CD8-positive, alpha-beta memory T cell (primary cell): ENCODE measurements around the gene SFSWAP. TPM values are rescaled to one million over a fixed set of nuclear protein-coding genes. Genes with fewer than 3 reads are reported as not detected.

ENCODE experiments used
- CTCF ChIA-PET: fragments of 350-600 bp; sonication (Branson Sonifier 250); formaldehyde crosslinking; loops from one replicate; lab custom pipeline; 2021; ENCODE audit warnings: antibody characterized with exemption; lab: Charles Lee
- POLR2A ChIA-PET: fragments of 350-600 bp; sonication (Branson Sonifier 250); formaldehyde crosslinking; loops from one replicate; lab custom pipeline; 2021; ENCODE audit warnings: antibody characterized with exemption; lab: Charles Lee
- DNase-seq, 5 donors: peaks; one replicate each; pipeline versions ENCODE4 v3.0.0 to v3.0.0-alpha.2; 2020 to 2022; ENCODE audit warnings: mixed read lengths in 1 of 5
- H3K27ac ChIP-seq: one replicate; pipeline ENCODE4 v1.7.0; 2013; ENCODE audit warnings: low read depth, mild to moderate bottlenecking, low read length, moderate library complexity
- H3K27me3 ChIP-seq: 2 replicates; pipeline ENCODE4 v1.7.0; 2013; ENCODE audit warnings: low read length, mild to moderate bottlenecking; ENCODE audit not compliant: insufficient read depth, poor library complexity, severe bottlenecking
- H3K36me3 ChIP-seq: 2 replicates; pipeline ENCODE4 v1.7.0; 2013; ENCODE audit warnings: mild to moderate bottlenecking, low read length, moderate library complexity; ENCODE audit not compliant: insufficient read depth
- H3K4me1 ChIP-seq: 2 replicates; pipeline ENCODE4 v1.7.0; 2013; ENCODE audit warnings: mild to moderate bottlenecking, low read length, moderate library complexity; ENCODE audit not compliant: insufficient read depth
- H3K4me3 ChIP-seq: 2 replicates; pipeline ENCODE4 v1.7.0; 2013; ENCODE audit warnings: mild to moderate bottlenecking, low read length
- H3K9me3 ChIP-seq: 2 replicates; pipeline ENCODE4 v1.7.0; 2013; ENCODE audit warnings: mild to moderate bottlenecking, low read length
- H3K27ac Mint-ChIP-seq, 8 donors: one replicate each; pipeline ENCODE4 v1.8.0; 2020 to 2021; ENCODE audit warnings: mixed read lengths in 8 of 8, mild to moderate bottlenecking in 6 of 8, inconsistent platforms in 3 of 8, moderate library complexity in 3 of 8
- H3K27me3 Mint-ChIP-seq, 2 donors: one replicate each; pipeline ENCODE4 v1.8.0; 2020 to 2021; ENCODE audit warnings: mixed read lengths in 2 of 2, mild to moderate bottlenecking in 1 of 2, moderate library complexity in 1 of 2
- H3K36me3 Mint-ChIP-seq, 3 donors: one replicate each; pipeline ENCODE4 v1.8.0; 2020 to 2021; ENCODE audit warnings: mixed read lengths in 3 of 3, inconsistent platforms in 1 of 3, mild to moderate bottlenecking in 1 of 3
- H3K4me1 Mint-ChIP-seq, 3 donors: one replicate each; pipeline ENCODE4 v1.8.0; 2020 to 2021; ENCODE audit warnings: mixed read lengths in 3 of 3, inconsistent platforms in 1 of 3, mild to moderate bottlenecking in 1 of 3
- H3K4me3 Mint-ChIP-seq, 7 donors: one replicate each; pipeline ENCODE4 v1.8.0; 2020 to 2021; ENCODE audit warnings: mixed read lengths in 7 of 7, mild to moderate bottlenecking in 6 of 7, moderate library complexity in 4 of 7, inconsistent platforms in 2 of 7
- H3K9me3 Mint-ChIP-seq, 5 donors: one replicate each; pipeline ENCODE4 v1.8.0; 2020 to 2022; ENCODE audit warnings: mixed read lengths in 5 of 5, mild to moderate bottlenecking in 3 of 5, moderate library complexity in 2 of 5, inconsistent platforms in 1 of 5
- polyA plus RNA-seq: library from polyadenylated mRNA; unstranded; fragments of 300-500 nt; fragmentation: Illumina TruSeq; gene quantifications from one replicate; pipeline ENCODE4 v1.2.3, GENCODE V29; 2021
- total RNA-seq, 2 experiments: library from RNA; stranded (reverse); gene quantifications; one replicate each; pipeline ENCODE4 v1.2.3, GENCODE V29; 2021

SFSWAP gene
- total and polyA plus RNA-seq, 3 experiments from 2014 or later: 22.6 to 65.2 (median 63.3) TPM

- peaks cover 39% of the 10 kb centered on the region for H3K36me3 ChIP-seq
- POLR2A ChIA-PET: no interaction called here
- H3K27ac Mint-ChIP-seq: peak overlapping the region in 3 of 8 donors; percentile 53 to 97 (median 66)
Measured at GRCh38 chr12:131713349-131713748, 2.5 kb downstream of the SFSWAP start.

GRCh38 chr12:131714759-131715158, 3.9 kb downstream of the SFSWAP start:
- no peak overlapping the region for H3K4me3 Mint-ChIP-seq
- no peak overlapping the region for H3K4me3 ChIP-seq

More at GRCh38 chr12:131713349-131713748, 2.5 kb downstream of the SFSWAP start:
- H3K4me1 ChIP-seq: peaks cover 31% of the 10 kb centered on the region
- no peaks in the 10 kb centered on the region for H3K9me3 ChIP-seq
- no peak overlapping the region for H3K27ac ChIP-seq
- H3K27me3 ChIP-seq: no peaks in the 10 kb centered on the region
- CTCF ChIA-PET: no interaction called here
- Mint-ChIP-seq H3K4me3 (peak overlapping the region in 6 of 7 donors; percentile 49 to 99 (median 82)), H3K4me1 (peaks cover 29 to 38% (median 34%) of the 10 kb centered on the region in 3 donors), H3K27me3 (peaks cover 0 to 2% of the 10 kb centered on the region in 2 donors), H3K9me3 (no peaks in the 10 kb centered on the region), H3K36me3 (peaks cover 0 to 57% (median 19%) of the 10 kb centered on the region in 3 donors)
- DNase-seq: no peak
- no peak overlapping the region for H3K4me3 ChIP-seq

GRCh38 chr12:131716282-131716681, 5.4 kb downstream of the SFSWAP start:
- Mint-ChIP-seq H3K36me3 (peaks cover 5 to 80% (median 38%) of the 10 kb centered on the region in 3 donors), H3K27me3 (no peaks in the 10 kb centered on the region), H3K4me1 (peaks cover 24 to 35% (median 25%) of the 10 kb centered on the region in 3 donors), H3K27ac (no peak overlapping the region), H3K9me3 (no peaks in the 10 kb centered on the region), H3K4me3 (peak overlapping the region in 1 of 7 donors; percentile 37)
- no peaks in the 10 kb centered on the region for H3K27me3 ChIP-seq
- no peaks in the 10 kb centered on the region for H3K9me3 ChIP-seq
- ChIA-PET CTCF (no interaction called here), POLR2A (no interaction called here)
- no peak overlapping the region for H3K4me3 ChIP-seq
- no peak for DNase-seq
- H3K4me1 ChIP-seq: peaks cover 22% of the 10 kb centered on the region
- no peak overlapping the region for H3K27ac ChIP-seq
- peaks cover 67% of the 10 kb centered on the region for H3K36me3 ChIP-seq

More at GRCh38 chr12:131714759-131715158, 3.9 kb downstream of the SFSWAP start:
- H3K27ac ChIP-seq: no peak overlapping the region
- H3K4me1 ChIP-seq: peaks cover 30% of the 10 kb centered on the region
- CTCF ChIA-PET: no interaction called here
- H3K27me3 ChIP-seq: no peaks in the 10 kb centered on the region
- H3K9me3 ChIP-seq: no peaks in the 10 kb centered on the region
- Mint-ChIP-seq H3K27me3 (peaks cover 0 to 2% of the 10 kb centered on the region in 2 donors), H3K36me3 (peaks cover 0 to 71% (median 27%) of the 10 kb centered on the region in 3 donors), H3K4me1 (peaks cover 31 to 37% (median 32%) of the 10 kb centered on the region in 3 donors), H3K27ac (no peak overlapping the region), H3K9me3 (no peaks in the 10 kb centered on the region)
- H3K36me3 ChIP-seq: peaks cover 53% of the 10 kb centered on the region
- POLR2A ChIA-PET: no interaction called here
- DNase-seq: no peak

- peaks cover 11 to 91% (median 40%) of the 10 kb centered on the region in 3 donors for H3K36me3 Mint-ChIP-seq
- Histone ChIP-seq H3K27ac (no peak overlapping the region), H3K27me3 (no peaks in the 10 kb centered on the region), H3K4me3 (no peak overlapping the region), H3K36me3 (peaks cover 74% of the 10 kb centered on the region), H3K9me3 (no peaks in the 10 kb centered on the region), H3K4me1 (no peaks in the 10 kb centered on the region)
- no peak overlapping the region for H3K4me3 Mint-ChIP-seq
- H3K9me3 Mint-ChIP-seq: no peaks in the 10 kb centered on the region
- CTCF ChIA-PET: no interaction called here
- H3K4me1 Mint-ChIP-seq: peaks cover 17 to 44% (median 24%) of the 10 kb centered on the region in 3 donors
- no peaks in the 10 kb centered on the region for H3K27me3 Mint-ChIP-seq
- no peak for DNase-seq
- POLR2A ChIA-PET: no interaction called here
- H3K27ac Mint-ChIP-seq: no peak overlapping the region
Measured at GRCh38 chr12:131720241-131720640, 9.4 kb downstream of the SFSWAP start.

GRCh38 chr12:131720921-131721320, 10.0 kb downstream of the SFSWAP start:
- H3K36me3 Mint-ChIP-seq: peaks cover 11 to 91% (median 39%) of the 10 kb centered on the region in 3 donors
- no peak overlapping the region for H3K4me3 ChIP-seq
- peak overlapping the region in 1 of 7 donors; percentile 15 for H3K4me3 Mint-ChIP-seq
- H3K9me3 ChIP-seq: no peaks in the 10 kb centered on the region
- no peaks in the 10 kb centered on the region for H3K27me3 ChIP-seq
- POLR2A ChIA-PET: interaction anchor here (0.6 kb wide), 1 partner anchor 10 kb away, joined by 3 read pairs; the partner anchor contains the start of gene SFSWAP
- no peak for DNase-seq
- no peaks in the 10 kb centered on the region for H3K27me3 Mint-ChIP-seq
- H3K9me3 Mint-ChIP-seq: no peaks in the 10 kb centered on the region
- H3K4me1 ChIP-seq: no peaks in the 10 kb centered on the region
- H3K27ac Mint-ChIP-seq: peak overlapping the region in 1 of 8 donors; percentile 56
- H3K27ac ChIP-seq: no peak overlapping the region
- H3K4me1 Mint-ChIP-seq: peaks cover 17 to 44% (median 24%) of the 10 kb centered on the region in 3 donors
- CTCF ChIA-PET: no interaction called here
- peaks cover 70% of the 10 kb centered on the region for H3K36me3 ChIP-seq

GRCh38 chr12:131721548-131721947, 10.7 kb downstream of the SFSWAP start:
- H3K4me1 ChIP-seq: no peaks in the 10 kb centered on the region
- Mint-ChIP-seq H3K36me3 (peaks cover 11 to 91% (median 37%) of the 10 kb centered on the region in 3 donors), H3K27ac (no peak overlapping the region), H3K27me3 (no peaks in the 10 kb centered on the region), H3K4me3 (no peak overlapping the region), H3K4me1 (peaks cover 17 to 44% (median 24%) of the 10 kb centered on the region in 3 donors), H3K9me3 (no peaks in the 10 kb centered on the region)
- H3K27me3 ChIP-seq: no peaks in the 10 kb centered on the region
- ChIA-PET POLR2A (no interaction called here), CTCF (no interaction called here)
- no peaks in the 10 kb centered on the region for H3K9me3 ChIP-seq
- no peak overlapping the region for H3K4me3 ChIP-seq
- DNase-seq: no peak
- no peak overlapping the region for H3K27ac ChIP-seq
- H3K36me3 ChIP-seq: peaks cover 65% of the 10 kb centered on the region

GRCh38 chr12:131723532-131723931, 12.6 kb downstream of the SFSWAP start:
- Histone ChIP-seq H3K4me3 (no peak overlapping the region), H3K36me3 (peaks cover 67% of the 10 kb centered on the region), H3K4me1 (no peaks in the 10 kb centered on the region), H3K27ac (no peak overlapping the region), H3K9me3 (no peaks in the 10 kb centered on the region), H3K27me3 (no peaks in the 10 kb centered on the region)
- H3K9me3 Mint-ChIP-seq: no peaks in the 10 kb centered on the region
- H3K36me3 Mint-ChIP-seq: peaks cover 11 to 94% (median 31%) of the 10 kb centered on the region in 3 donors
- H3K4me3 Mint-ChIP-seq: no peak overlapping the region
- no peaks in the 10 kb centered on the region for H3K27me3 Mint-ChIP-seq
- CTCF ChIA-PET: no interaction called here
- H3K4me1 Mint-ChIP-seq: peaks cover 14 to 37% (median 24%) of the 10 kb centered on the region in 3 donors
- POLR2A ChIA-PET: no interaction called here
- peak overlapping the region in 1 of 8 donors; percentile 32 for H3K27ac Mint-ChIP-seq
- DNase-seq: no peak

GRCh38 chr12:131724534-131724933, 13.6 kb downstream of the SFSWAP start:
- no peaks in the 10 kb centered on the region for H3K9me3 Mint-ChIP-seq
- no peak overlapping the region for H3K4me3 Mint-ChIP-seq
- no peak overlapping the region for H3K27ac Mint-ChIP-seq
- no peaks in the 10 kb centered on the region for H3K27me3 Mint-ChIP-seq
- CTCF ChIA-PET: no interaction called here
- DNase-seq: no peak
- no peaks in the 10 kb centered on the region for H3K9me3 ChIP-seq
- no peaks in the 10 kb centered on the region for H3K27me3 ChIP-seq
- peaks cover 12 to 35% (median 24%) of the 10 kb centered on the region in 3 donors for H3K4me1 Mint-ChIP-seq
- no peaks in the 10 kb centered on the region for H3K4me1 ChIP-seq
- POLR2A ChIA-PET: no interaction called here
- no peak overlapping the region for H3K27ac ChIP-seq
- H3K36me3 ChIP-seq: peaks cover 67% of the 10 kb centered on the region
- H3K4me3 ChIP-seq: no peak overlapping the region
- peaks cover 18 to 94% (median 33%) of the 10 kb centered on the region in 3 donors for H3K36me3 Mint-ChIP-seq
